ENCODE results near the gene ZC3H18. TPM values are rescaled to one million over a fixed set of nuclear protein-coding genes. Genes with fewer than 3 reads are reported as not detected.

Gene ZC3H18
- total RNA-seq (10 to 100 TPM; 15.5 to 22.1 (median 16.6) TPM), polyA plus RNA-seq (10 to 100 TPM in 2 of 3 donors, 1 to 10 TPM in 1; 9.6 to 37.7 (median 13.6) TPM)

GRCh38 chr16:88569985-88570690 is at the start of gene ZC3H18:
ZC3H18 (plus strand) TSS chr16:88570403; CDS start chr16:88577124, 6,721 bp downstream.
- Histone ChIP-seq H3K27ac (peak within 1 kb of the TSS; percentile 83 to 90 (median 86)), H3K4me1 (peaks cover 0 to 29% (median 19%) of the 10 kb centered on the region in 4 donors), H3K27me3 (no peaks in the 10 kb centered on the region), H3K4me3 (peak within 1 kb of the TSS; percentile 71 to 93 (median 78)), H3K36me3 (no peaks in the 10 kb centered on the region), H3K9me3 (no peaks in the 10 kb centered on the region)
- TF ChIP-seq EP300 (IDR thresholded peaks at IDR 0.05) = no peak
- TF ChIP-seq POLR2A (IDR thresholded peaks at IDR 0.05) = peak in 1 of 2 donors; percentile 21
- TF ChIP-seq POLR2AphosphoS5 (IDR thresholded peaks at IDR 0.05) = peak; percentile 67 to 89 (median 84)
- TF ChIP-seq CTCF (IDR thresholded peaks at IDR 0.05) = no peak
- DNase-seq = peak; percentile 98
- WGBS, 2 donors = 0% methylated on average over 90 of the region's 90 CpGs
- intact Hi-C loops (cut with DNase I) = loop anchor here (1.0 to 10.0 kb wide), 4 partner anchors 35 to 805 kb away; partner anchors contain the start of genes KLHDC4, MVD and ZNF778

- H3K9me3 ChIP-seq = no peaks in the 10 kb centered on the region
- no peak overlapping the region for H3K27ac ChIP-seq
- TF ChIP-seq CTCF (IDR thresholded peaks at IDR 0.05) (no peak), POLR2AphosphoS5 (IDR thresholded peaks at IDR 0.05) (no peak), POLR2A (IDR thresholded peaks at IDR 0.05) (no peak), EP300 (IDR thresholded peaks at IDR 0.05) (no peak)
- peaks cover 0 to 12% (median 1%) of the 10 kb centered on the region in 4 donors for H3K4me1 ChIP-seq
- no peak overlapping the region for H3K4me3 ChIP-seq
- no peaks in the 10 kb centered on the region for H3K36me3 ChIP-seq
- H3K27me3 ChIP-seq = peaks cover 8 to 85% (median 72%) of the 10 kb centered on the region in 3 donors
- intact Hi-C loops (cut with DNase I) = no loop called here
- WGBS, 2 donors = 73 to 80% methylated on average over 9 of the region's 9 CpGs
- no peak for DNase-seq
Observed at GRCh38 chr16:88521674-88522073, 48.5 kb upstream of the ZC3H18 start.

DNA sequence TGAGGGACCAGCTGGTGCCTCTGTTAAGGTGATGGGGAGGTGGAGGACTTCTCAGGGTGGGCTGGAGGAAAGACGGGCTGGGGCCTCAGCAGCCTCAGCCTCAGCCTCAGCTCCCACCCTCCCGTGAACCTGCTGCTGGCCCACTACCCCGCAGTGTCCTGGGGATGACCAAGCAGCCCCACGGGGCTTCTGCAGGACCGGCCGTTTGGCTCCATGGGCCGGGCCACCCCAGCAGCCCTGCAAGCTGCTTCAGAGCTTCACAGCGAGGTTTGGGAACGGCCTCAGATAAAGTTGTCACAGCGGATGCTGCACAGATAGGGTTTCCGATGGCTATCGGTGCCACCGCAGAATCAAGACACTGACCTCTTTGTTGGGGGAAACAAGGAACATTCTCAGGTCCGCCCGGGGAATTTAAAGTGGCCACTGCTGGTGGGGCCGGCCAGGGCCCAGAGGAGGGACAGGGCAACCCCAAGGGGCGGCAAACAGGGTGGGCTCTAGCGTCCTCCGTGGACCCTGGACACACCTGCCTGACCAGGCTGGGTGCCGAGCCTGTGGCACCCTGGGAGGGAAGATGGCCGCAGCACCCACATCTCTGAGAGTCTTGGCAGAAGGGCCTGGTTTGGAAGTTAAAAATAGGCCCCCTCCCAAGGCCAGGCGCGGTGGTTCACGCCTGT is 47.8 kb upstream of the ZC3H18 start:
- no peaks in the 10 kb centered on the region for H3K9me3 ChIP-seq
- 86% methylated on average over 24 of the region's 24 CpGs for WGBS, 2 donors
- peaks cover 8 to 78% (median 67%) of the 10 kb centered on the region in 3 donors for H3K27me3 ChIP-seq
- no peak overlapping the region for H3K4me3 ChIP-seq
- no peak for DNase-seq
- no peak overlapping the region for H3K27ac ChIP-seq
- intact Hi-C loops (cut with DNase I) = no loop called here
- peaks cover 0 to 19% (median 7%) of the 10 kb centered on the region in 4 donors for H3K4me1 ChIP-seq
- H3K36me3 ChIP-seq = no peaks in the 10 kb centered on the region
- TF ChIP-seq EP300 (IDR thresholded peaks at IDR 0.05) (no peak), POLR2A (IDR thresholded peaks at IDR 0.05) (no peak), POLR2AphosphoS5 (IDR thresholded peaks at IDR 0.05) (no peak), CTCF (IDR thresholded peaks at IDR 0.05) (no peak)

DNA sequence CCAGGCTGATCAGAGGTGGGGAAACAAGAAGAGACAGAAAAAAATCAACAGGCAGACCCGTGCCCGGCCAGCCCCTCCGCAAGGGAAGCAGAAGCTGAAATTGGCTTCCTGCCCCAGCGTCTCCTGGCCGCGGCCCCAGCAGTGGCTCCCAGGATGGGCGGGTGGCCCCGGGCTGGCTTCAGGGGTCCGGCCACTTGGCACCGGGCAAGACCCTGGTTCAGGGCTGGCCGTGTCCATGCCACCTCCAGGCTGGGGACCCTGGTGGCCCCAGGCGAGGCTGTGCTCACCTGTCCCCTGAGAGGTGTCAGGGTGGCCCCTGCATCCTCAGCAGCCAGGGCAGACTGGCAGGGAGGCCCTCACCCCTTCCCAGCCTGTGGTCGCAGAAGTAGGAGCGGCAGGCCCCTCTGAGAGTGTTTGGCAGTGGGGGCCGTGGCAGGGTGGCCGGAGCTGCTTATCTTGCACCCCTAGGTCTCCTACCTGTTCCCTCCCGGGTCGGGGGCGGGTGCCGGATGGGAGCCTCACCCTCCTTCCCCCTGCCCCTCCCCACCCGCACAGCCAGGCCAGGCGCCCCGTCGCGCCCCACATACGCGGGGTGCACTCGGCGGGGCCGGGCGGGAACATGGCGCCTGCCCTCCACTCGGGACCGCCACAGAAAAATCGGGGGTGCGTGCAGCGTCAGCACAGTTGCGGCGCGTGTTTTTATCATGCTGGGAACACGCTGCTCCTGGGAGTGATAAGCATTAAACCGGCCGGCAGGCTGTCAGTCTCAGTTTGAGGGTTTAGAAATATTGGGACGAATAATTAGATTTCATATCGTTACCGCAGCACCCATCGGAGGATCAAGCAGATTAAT is 46.7 kb upstream of the ZC3H18 start:
- intact Hi-C loops (cut with DNase I) = no loop called here
- peaks cover 8 to 68% (median 56%) of the 10 kb centered on the region in 3 donors for H3K27me3 ChIP-seq
- no peak for TF ChIP-seq EP300 (IDR thresholded peaks at IDR 0.05)
- no peak for TF ChIP-seq POLR2AphosphoS5 (IDR thresholded peaks at IDR 0.05)
- TF ChIP-seq POLR2A (IDR thresholded peaks at IDR 0.05) = no peak
- no peak for TF ChIP-seq CTCF (IDR thresholded peaks at IDR 0.05)
- peaks cover 0 to 24% (median 13%) of the 10 kb centered on the region in 4 donors for H3K4me1 ChIP-seq
- no peaks in the 10 kb centered on the region for H3K9me3 ChIP-seq
- WGBS, 2 donors = 65 to 78% methylated on average over 47 of the region's 47 CpGs
- no peak overlapping the region for H3K4me3 ChIP-seq
- DNase-seq = no peak
- no peaks in the 10 kb centered on the region for H3K36me3 ChIP-seq
- no peak overlapping the region for H3K27ac ChIP-seq
